HG02623 (cell line): Measurements from ENCODE around the gene CLEC18C.
"Not testable (repeated sequence)": the region's sequence is repeated elsewhere in the genome, so short reads cannot be mapped to it uniquely, and the experiment has no call there.

Experiments
- ATAC-seq: cut with Tn5 transposase; IDR thresholded peaks from one replicate; pipeline ENCODE4 v1.9.1; 2021; ENCODE audit warnings: moderate library complexity; ENCODE audit not compliant: unreplicated experiment

CLEC18C gene

GRCh38 chr16:70204668-70205405 lies 31.2 kb downstream of the CLEC18C start:
- not testable (repeated sequence) for ATAC-seq

- ATAC-seq = not testable (repeated sequence)
Measured at GRCh38 chr16:70206382-70206781, 32.8 kb downstream of the CLEC18C start.

- not testable (repeated sequence) for ATAC-seq
Measured at GRCh38 chr16:70218586-70218985, 45.0 kb downstream of the CLEC18C start.

- not testable (repeated sequence) for ATAC-seq
Measured at GRCh38 chr16:70222574-70222973, 49.0 kb downstream of the CLEC18C start.

DNA sequence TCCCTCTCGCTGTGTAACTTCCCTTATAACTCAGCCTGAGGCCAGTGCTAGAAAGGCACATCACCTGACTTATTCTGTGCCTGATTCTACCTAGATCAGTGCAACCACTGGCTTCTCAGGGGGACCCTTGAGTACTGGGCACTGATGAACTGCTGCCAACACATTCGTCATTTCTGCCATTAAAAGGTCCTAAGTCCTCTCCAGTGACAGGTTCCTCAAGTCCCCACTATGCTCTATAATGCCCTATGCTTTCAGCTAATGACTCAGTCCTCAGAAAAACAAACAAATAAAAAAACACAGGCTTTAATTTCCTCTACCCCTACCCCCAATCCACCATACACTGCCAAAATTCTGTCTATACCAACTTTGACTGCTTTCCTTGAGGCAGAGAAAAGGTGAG lies 49.6 kb downstream of the CLEC18C start:
- not testable (repeated sequence) for ATAC-seq

DNA sequence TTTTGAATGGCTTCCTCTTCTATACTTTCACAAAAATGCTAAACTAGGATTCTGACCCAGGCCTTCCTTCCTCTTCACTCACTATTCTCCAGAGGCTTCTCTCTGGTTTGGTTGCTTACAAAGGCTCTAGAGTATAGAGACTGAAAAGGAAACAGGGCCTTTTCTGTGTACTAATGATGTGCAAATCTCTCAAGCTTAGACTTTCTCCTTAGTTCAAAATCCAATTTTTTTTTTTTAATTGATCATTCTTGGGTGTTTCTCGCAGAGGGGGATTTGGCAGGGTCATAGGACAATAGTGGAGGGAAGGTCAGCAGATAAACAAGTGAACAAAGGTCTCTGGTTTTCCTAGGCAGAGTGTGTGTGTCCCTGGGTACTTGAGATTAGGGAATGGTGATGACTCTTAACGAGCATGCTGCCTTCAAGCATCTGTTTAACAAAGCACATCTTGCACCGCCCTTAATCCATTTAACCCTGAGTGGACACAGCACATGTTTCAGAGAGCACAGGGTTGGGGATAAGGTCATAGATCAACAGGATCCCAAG lies 50.5 kb downstream of the CLEC18C start:
- not testable (repeated sequence) for ATAC-seq

DNA sequence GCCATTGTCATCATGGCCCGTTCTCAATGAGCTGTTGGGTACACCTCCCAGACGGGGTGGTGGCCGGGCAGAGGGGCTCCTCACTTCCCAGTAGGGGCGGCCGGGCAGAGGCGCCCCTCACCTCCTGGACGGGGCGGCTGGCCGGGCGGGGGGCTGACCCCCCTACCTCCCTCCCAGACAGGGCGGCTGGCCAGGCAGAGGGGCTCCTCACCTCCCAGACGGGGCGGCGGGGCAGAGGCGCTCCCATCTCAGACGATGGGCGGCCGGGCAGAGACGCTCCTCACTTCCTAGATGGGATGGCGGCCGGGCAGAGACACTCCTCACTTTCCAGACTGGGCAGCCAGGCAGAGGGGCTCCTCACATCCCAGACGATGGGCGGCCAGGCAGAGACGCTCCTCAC lies 51.1 kb downstream of the CLEC18C start:
- ATAC-seq = not testable (repeated sequence)

GRCh38 chr16:70225430-70225829 lies 51.8 kb downstream of the CLEC18C start:
- ATAC-seq = not testable (repeated sequence)

GRCh38 chr16:70226024-70226423 lies 52.4 kb downstream of the CLEC18C start:
- ATAC-seq = not testable (repeated sequence)

DNA sequence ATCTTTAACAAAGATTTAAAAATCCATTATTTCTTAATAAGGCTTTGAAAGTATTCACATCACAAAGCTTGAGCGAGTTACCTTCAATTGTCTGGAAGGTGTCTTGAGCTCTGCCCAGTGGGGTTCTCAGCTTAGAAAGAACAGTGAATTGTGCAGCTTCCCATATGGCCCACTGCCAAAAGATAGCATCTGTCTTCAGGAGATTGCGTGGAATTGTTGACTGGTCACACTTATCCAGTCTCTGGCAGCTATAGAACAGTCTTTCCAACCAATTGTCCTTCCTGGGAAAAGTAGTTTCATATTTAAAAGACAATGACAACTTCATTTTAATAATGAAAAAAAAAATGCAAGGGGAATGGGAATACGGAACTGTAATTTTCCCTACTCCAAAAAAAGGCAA lies 58.2 kb downstream of the CLEC18C start:
- not testable (repeated sequence) for ATAC-seq
